Activated CD8-positive, alpha-beta memory T cell treated with anti-CD3 and anti-CD28 coated beads for 48 hours (primary cell): Measurements from ENCODE around the gene MEGF10.

Experiments
- DNase-seq, 3 experiments: peaks; one replicate each; pipeline ENCODE4 v3.0.0-alpha.2; 2020; ENCODE audit warnings: low read depth in 2 of 3, low spot score in 2 of 3

The MEGF10 gene

GRCh38 chr5:127409921-127410675 lies 119.5 kb downstream of the MEGF10 start:
- no peak for DNase-seq

DNA sequence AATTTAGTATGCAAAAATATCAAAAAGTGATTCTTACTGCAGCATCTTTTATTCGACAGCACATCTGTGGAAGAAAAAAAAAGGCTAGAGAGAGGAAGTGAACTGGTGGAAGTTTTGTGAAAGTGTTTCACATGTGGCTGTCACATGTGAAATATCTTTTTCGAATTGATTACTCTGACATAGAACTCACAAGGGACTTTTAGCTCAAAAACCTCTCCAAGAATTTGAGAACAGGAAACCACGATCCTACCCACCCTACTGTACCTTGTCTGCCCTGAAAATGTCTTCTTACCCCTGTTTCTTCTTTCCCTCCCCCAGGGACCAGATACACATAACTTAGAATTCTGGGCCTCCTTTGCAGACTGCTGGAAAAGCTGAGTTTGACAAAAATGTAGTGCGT lies 120.4 kb downstream of the MEGF10 start:
- no peak for DNase-seq

DNA sequence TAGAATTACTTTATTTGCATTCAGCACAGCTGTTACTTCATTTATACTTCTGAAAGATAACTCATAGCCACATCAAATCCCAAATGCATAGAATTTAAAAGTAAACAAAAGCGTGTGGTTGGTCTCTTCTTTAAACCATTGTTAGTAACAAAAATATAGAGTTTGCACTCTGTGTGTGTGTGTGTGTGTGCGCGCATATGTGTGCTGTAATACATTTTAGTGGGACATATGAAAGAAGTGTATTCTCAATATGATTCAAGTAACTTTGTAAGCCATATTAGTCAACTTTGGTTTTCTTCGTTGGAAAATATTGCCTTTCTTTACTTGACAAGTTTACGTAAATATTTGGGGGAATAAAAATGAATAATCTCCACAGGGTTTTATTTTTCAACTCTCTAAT lies 120.8 kb downstream of the MEGF10 start:
- no peak for DNase-seq

GRCh38 chr5:127412698-127413097 lies 122.1 kb downstream of the MEGF10 start:
- DNase-seq = no peak

- no peak for DNase-seq
Measured at GRCh38 chr5:127415034-127415433, 124.4 kb downstream of the MEGF10 start.

DNA sequence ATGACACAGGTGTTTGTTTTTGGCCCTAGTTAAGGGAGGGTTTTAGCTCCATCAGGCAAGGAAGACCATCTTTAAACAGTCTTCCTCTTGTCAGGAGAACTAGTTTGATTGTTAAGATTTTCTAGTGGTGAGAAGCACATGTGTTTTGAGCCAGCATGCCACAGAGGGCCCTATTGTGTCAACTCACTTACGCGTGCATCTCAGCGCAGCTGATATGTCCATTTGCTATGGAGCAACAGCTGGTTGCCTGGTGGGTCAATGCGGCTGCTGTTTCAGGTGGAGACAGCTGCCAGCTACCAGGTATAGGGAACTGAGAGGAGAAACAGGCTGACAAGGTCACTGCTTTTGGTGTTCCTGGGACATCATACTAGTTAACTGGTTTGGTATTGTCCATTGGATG lies 126.3 kb downstream of the MEGF10 start:
- no peak for DNase-seq

DNA sequence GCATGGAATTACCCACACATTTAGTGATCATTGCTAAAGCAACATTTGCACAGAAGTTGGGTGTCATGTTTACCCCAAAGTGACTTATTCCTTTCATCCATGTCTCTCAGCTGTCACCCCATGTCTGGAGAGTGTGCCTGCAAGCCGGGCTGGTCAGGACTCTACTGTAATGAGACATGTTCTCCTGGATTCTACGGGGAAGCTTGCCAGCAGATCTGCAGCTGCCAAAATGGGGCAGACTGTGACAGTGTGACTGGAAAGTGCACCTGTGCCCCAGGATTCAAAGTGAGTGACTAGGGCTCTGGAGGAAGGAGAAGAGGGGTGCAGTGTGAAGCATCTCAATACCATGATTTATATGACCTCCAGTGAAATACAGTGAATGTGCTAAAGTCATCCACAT lies 126.9 kb downstream of the MEGF10 start:
- no peak for DNase-seq

DNA sequence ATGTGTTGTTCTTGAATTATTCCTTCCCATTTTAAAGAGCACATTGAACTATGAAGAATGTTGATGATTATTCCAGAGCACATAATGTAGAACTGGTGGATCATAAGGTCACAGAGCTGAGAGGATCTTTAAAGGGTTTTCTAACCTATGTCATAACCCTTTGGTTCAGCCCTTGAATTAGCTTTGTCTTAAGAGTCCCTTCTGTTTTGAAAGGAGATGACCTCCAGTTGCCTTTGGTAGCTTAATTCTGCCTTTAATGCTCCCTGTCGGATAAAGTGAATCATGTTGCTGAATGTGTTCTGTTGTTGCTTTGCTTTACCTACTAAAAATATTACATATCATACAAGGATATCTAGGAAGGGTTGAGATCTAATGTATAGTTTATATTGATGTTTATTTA lies 127.8 kb downstream of the MEGF10 start:
- no peak for DNase-seq

GRCh38 chr5:127418974-127419682 lies 128.5 kb downstream of the MEGF10 start:
- DNase-seq = no peak

DNA sequence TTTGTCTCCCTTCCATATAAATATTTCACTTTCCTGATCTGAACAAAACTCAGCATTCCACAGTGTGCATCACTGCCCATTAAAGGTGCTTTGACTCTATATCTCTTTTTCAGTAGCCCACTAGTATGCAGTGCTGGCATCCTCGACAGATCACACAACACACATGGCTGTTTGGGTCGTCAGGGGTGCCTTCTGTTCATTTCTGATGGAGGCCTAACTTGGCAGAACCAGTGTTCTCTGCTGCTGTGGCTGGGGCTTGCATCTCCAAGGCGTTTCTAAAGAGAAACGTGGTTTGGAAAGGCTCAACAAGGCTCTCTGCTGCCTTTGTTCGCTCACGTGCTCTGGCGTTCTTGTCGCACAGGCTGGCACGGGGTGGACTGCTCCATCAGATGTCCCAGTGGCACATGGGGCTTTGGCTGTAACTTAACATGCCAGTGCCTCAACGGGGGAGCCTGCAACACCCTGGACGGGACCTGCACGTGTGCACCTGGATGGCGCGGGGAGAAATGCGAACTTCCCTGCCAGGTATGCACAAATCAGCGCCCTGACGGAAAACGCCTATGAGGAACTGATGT lies 129.2 kb downstream of the MEGF10 start:
- no peak for DNase-seq

DNA sequence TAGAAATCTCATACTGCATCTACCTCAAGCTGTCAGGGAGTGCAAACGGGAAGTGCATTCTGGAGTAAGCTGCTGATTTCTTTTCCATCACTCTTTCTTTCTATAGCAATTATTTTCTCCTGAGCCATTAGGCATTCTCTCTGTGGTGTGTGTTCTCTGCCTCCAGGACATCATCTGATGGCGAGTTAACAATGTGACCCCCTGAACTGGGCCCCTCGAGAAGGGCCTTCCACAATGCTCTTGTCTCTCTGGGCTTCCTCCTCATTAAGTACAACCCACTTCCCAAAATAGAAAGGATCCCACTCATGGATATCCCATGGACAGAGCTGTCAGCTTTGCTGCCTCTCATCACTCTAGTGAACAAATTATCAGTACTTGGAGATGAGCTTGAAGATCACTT lies 130.2 kb downstream of the MEGF10 start:
- DNase-seq = no peak

DNA sequence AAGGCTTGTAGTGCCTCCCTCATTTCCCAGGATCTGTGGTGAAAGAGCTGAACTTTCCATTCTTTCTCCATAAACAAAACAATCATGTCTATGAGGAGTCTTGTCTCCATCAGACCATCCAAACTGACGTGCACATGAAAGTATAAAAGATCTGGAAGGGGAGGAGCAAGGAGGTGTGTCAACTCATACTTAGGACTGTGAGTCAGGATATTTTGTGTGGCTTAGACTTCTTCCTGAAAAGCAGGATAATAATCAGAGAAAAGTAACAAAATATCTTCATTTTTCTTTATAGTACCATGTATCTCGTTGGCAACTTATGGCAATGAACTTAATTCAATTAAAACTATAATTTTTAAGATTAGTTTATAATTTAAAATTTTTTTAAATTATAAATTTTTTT lies 130.9 kb downstream of the MEGF10 start:
- DNase-seq = no peak

DNA sequence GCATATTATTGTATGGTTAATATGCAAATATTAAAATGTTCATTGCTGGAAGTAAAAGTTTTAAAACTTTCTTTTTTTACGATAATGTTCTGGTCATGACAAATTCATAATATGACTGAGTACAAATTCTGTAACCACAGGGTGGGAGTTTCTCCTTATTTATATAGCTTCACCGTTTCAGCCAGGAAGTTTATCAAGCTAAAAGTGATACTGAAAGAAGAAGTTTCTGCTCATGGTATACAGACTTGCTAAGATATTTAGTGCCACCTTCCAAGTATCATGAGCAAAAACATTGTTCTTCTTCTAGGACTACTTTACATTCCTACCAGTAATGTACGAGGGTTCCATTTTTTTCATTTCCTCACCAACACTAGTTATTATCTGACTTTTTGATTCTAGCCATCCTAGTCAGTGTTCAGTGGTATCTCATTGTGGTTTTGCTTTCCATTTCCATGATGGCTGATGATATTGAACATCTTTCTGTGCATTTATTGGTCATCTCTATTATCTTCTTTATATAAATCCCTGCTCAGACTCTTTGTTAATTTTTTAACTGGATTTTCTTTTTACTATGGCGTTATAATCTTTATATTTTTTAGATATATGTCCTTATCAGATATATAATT lies 132.7 kb downstream of the MEGF10 start:
- no peak for DNase-seq

GRCh38 chr5:127425037-127425436 lies 134.4 kb downstream of the MEGF10 start:
- no peak for DNase-seq

DNA sequence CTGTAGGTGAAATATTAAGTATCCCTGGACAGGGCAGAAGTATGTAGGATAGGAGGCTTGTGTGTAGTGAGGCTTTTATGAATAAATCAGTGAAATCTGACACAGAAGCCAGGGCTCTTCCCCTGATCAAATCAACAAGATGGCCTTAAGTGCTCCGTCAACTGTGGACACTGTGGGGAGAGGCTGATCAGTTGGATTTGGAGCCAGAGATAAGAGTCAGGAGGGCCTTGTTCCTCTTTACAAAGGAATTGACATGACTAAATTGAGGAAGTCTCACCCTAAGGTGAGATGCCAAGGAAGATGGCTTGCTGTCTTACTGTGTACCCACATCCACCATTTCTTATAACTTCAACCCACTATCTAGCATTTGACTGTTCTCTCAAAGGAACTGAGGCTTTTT lies 135.3 kb downstream of the MEGF10 start:
- no peak for DNase-seq

DNA sequence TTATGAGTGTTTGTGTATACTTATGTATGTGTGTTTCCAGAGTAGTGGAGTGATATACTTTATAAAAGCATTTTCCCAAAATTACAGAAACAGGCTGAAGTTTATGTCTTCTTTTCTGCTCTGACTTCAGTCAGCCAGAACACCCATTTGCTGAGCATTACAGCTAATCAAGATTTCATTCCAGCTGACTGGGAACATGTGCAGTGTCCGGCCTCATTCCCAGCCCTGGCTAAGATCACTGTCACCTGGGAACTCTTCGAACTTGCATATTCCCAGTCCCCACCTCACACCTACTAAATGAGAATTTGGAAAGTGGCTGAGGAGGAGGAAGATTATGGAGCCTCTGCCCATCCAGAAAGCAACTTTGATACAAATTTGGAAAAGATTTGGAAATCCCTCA lies 136.1 kb downstream of the MEGF10 start:
- DNase-seq = no peak

DNA sequence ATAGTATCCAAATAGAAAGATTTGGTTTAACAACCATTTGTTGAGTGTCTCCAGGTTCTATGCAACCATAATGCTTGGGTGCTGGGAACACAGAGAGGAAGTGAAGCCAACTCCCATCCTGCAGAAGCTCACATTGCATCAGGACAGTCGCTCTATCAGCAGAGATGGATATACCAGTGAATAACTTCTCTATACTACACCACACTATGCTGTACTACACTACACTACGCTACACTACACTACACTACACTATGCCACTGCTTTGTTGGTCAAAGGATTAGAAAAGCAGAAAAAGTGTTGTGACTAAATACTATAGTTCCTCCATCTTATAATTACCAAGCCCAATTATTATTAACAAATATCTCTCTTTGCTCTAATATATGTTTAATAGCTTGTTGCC lies 137.7 kb downstream of the MEGF10 start:
- no peak for DNase-seq

DNA sequence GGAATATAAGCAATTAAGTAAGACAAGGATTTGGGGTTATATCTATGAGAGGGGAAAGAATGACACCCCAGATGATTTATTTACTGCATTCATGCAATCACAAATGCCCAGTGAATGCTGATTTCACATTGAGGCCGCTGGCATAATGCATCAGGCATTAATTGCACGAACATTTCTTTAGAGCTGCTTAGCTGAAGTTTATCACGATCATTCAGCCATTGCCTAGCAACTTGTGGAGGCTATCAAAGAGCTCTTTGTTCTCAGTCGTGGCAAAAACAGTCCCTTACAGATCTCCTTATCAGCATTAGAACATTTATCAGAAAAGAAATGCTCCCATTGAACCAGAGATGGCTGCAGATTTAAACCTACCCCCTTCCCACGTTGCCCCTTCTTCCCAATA lies 138.2 kb downstream of the MEGF10 start:
- no peak for DNase-seq

GRCh38 chr5:127429928-127430327 lies 139.3 kb downstream of the MEGF10 start:
- DNase-seq = no peak

- no peak for DNase-seq
Measured at GRCh38 chr5:127430627-127431026, 140.0 kb downstream of the MEGF10 start.

DNA sequence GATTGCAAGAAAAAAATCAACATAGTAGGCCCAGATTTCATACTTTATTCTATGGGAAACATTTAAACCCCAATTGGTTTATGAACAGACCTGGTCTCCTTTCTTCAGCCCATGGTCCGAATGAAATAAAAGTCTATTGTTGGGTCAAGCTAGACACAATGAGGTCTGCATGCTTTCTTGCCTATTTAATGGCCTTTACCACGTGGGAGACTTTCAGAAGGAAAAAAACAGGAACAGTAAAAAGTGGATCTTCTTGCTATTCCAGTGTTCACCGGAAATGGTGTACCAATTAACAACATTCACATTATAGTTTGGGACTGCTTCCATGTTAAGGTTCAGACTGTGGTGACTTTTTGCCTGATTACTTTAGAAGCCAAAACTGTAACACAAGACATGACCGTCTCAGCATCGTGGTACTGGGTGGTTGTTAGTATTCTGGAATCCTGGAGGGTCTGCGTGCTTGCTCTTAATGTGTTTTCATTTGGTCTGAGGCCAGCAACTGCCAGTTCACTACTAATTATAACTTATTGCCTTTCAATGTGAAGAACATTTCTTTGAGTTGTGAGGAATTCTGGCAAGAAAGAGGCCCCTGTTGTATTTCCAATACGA lies 141.5 kb downstream of the MEGF10 start:
- no peak for DNase-seq

- DNase-seq = no peak
Measured at GRCh38 chr5:127433526-127433925, 142.9 kb downstream of the MEGF10 start.
